Panc1 (cell line): ENCODE data around the gene HERC5. TPM values are rescaled to one million over a fixed set of nuclear protein-coding genes. Genes with fewer than 3 reads are reported as not detected.

Experiments used
- ATAC-seq: fragments of 200-7000 bp; cut with Tn5 transposase; 2 replicates; pipeline ENCODE4 v1.9.1; 2020; ENCODE audit warnings: mild to moderate bottlenecking, moderate library complexity
- BruUV-seq: library from RNA; stranded (reverse); fragments of 400-500 nt; replicated peaks from 2 replicates; lab custom pipeline; 2021; lab: Mats Ljungman, UMichigan
- CTCF ChIA-PET: fragments of 300-600 bp; sonication (Branson Sonifier 250); formaldehyde crosslinking; loops from one replicate; lab custom pipeline; 2022; ENCODE audit warnings: antibody characterized with exemption; lab: Charles Lee
- POLR2A ChIA-PET: fragments of 300-600 bp; sonication (Branson Sonifier 250); formaldehyde crosslinking; loops from one replicate; lab custom pipeline; 2022; ENCODE audit warnings: antibody characterized with exemption; lab: Charles Lee
- DNase-seq: peaks from one replicate; pipeline ENCODE4 v3.0.0-alpha.2; 2010; ENCODE audit warnings: low read depth, low spot score
- H3K27ac ChIP-seq: 2 replicates; pipeline ENCODE4 v1.5.1; 2011; ENCODE audit warnings: mild to moderate bottlenecking, low read length, inconsistent platforms
- H3K27me3 ChIP-seq: fragments of 200-500 bp; sonication (Bioruptor generic); 2 replicates; pipeline ENCODE4 v1.6.0; 2014; ENCODE audit warnings: low read length, inconsistent platforms; ENCODE audit not compliant: control insufficient read depth, insufficient read depth
- H3K36me3 ChIP-seq: fragments of 200-500 bp; sonication (Bioruptor generic); 2 replicates; pipeline ENCODE4 v1.5.1; 2014; ENCODE audit warnings: inconsistent platforms, mild to moderate bottlenecking, low read length, moderate library complexity; ENCODE audit not compliant: control insufficient read depth, insufficient read depth
- H3K4me1 ChIP-seq: 2 replicates; pipeline ENCODE4 v1.5.1; 2011; ENCODE audit warnings: inconsistent platforms, mild to moderate bottlenecking, low read length, moderate library complexity; ENCODE audit not compliant: control insufficient read depth, insufficient read depth
- H3K4me3 ChIP-seq, 2 experiments: 2 replicates each; pipeline ENCODE4 v1.5.1; 2011 to 2012; ENCODE audit warnings: low read depth in 2 of 2, low read length in 2 of 2, mild to moderate bottlenecking in 2 of 2, inconsistent platforms in 1 of 2, moderate library complexity in 1 of 2
- H3K9me3 ChIP-seq: fragments of 200-500 bp; sonication (Bioruptor generic); 2 replicates; pipeline ENCODE4 v1.5.1; 2014; ENCODE audit warnings: low read depth, mild to moderate bottlenecking, inconsistent platforms, low read length, moderate library complexity; ENCODE audit not compliant: control insufficient read depth, insufficient read depth
- TCF7L2 ChIP-seq: IDR thresholded peaks from 2 replicates; pipeline ENCODE4 v1.6.1; 2011; ENCODE audit warnings: mild to moderate bottlenecking, low read depth, low read length, inconsistent platforms
- in situ Hi-C: cut with HindIII; loops from 2 replicates; pipeline ENCODE4 v1.10.0; 2016; ENCODE audit warnings: low sequenced_read_pairs, low pct_unique_long_range_greater_than_20kb
- intact Hi-C: fragments of 100-400 bp; cut with micrococcal nuclease; formaldehyde crosslinking; loops from one replicate; pipeline ENCODE4 v1.10.0; 2022; ENCODE audit not compliant: unreplicated experiment
- total RNA-seq: library from RNA; stranded (reverse); gene quantifications from one replicate; pipeline ENCODE4 v1.2.1, GENCODE V29; 2021; ENCODE audit not compliant: unreplicated experiment
- TF ChIP-seq, protein P1 (sequence below), 2 experiments: IDR thresholded peaks; 2 replicates each; pipeline ENCODE4 v1.6.1; 2011 to 2012; ENCODE audit warnings: low read depth in 2 of 2, control low read depth in 1 of 2, low read length in 1 of 2, mild to moderate bottlenecking in 1 of 2, moderate library complexity in 1 of 2; ENCODE audit not compliant: insufficient read depth in 1 of 2

HERC5 gene
- total RNA-seq, 1 experiment from 2014 or later, result 6.7 TPM

DNA sequence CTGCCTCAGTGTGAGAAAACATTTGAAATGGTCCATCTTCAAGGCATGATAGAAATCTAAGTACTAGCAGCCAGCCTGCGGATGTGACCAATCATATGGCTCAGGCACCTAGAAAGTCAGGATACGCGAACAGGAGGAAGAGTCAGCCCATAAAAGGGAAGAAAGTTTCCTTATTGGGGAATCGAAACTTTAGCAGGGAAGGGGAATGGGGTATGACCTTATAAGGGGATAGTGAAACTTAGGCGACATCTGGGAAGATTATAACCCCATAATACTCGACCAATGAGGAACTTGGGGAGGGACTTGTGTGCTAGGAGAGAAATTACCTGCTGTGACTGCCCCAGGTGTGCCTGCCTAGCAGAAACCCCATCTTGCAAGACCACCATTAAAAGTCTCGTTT, 92.9 kb downstream of the HERC5 start:
- Histone ChIP-seq H3K36me3 (no peaks in the 10 kb centered on the region), H3K4me3 (no peak overlapping the region), H3K27ac (no peak overlapping the region), H3K9me3 (no peaks in the 10 kb centered on the region), H3K27me3 (no peaks in the 10 kb centered on the region), H3K4me1 (no peaks in the 10 kb centered on the region)
- ChIA-PET CTCF (no interaction called here), POLR2A (no interaction called here)
- DNase-seq (no peak), ATAC-seq (no peak)
- no TSS peak for BruUV-seq
- TF ChIP-seq, protein P1, sequence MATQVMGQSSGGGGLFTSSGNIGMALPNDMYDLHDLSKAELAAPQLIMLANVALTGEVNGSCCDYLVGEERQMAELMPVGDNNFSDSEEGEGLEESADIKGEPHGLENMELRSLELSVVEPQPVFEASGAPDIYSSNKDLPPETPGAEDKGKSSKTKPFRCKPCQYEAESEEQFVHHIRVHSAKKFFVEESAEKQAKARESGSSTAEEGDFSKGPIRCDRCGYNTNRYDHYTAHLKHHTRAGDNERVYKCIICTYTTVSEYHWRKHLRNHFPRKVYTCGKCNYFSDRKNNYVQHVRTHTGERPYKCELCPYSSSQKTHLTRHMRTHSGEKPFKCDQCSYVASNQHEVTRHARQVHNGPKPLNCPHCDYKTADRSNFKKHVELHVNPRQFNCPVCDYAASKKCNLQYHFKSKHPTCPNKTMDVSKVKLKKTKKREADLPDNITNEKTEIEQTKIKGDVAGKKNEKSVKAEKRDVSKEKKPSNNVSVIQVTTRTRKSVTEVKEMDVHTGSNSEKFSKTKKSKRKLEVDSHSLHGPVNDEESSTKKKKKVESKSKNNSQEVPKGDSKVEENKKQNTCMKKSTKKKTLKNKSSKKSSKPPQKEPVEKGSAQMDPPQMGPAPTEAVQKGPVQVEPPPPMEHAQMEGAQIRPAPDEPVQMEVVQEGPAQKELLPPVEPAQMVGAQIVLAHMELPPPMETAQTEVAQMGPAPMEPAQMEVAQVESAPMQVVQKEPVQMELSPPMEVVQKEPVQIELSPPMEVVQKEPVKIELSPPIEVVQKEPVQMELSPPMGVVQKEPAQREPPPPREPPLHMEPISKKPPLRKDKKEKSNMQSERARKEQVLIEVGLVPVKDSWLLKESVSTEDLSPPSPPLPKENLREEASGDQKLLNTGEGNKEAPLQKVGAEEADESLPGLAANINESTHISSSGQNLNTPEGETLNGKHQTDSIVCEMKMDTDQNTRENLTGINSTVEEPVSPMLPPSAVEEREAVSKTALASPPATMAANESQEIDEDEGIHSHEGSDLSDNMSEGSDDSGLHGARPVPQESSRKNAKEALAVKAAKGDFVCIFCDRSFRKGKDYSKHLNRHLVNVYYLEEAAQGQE (IDR thresholded peaks at IDR 0.05; ENCODE audit: insufficient read depth in 1 of 2, low read depth in 2 of 2, low read length in 1 of 2), result no peak
- no peak for TF ChIP-seq TCF7L2
- intact Hi-C loops (no loop called here), in situ Hi-C loops (no loop called here)

Other genes starting within 250 kb of the HERC5 start
- gene PPM1K, start 172.6 kb upstream of the HERC5 start, total RNA-seq, result 2.1 TPM
- 1.2 TPM for gene HERC6, start 78.3 kb upstream of the HERC5 start, total RNA-seq
- gene PYURF, start 66.7 kb downstream of the HERC5 start, total RNA-seq, result 37.6 TPM
- gene HERC3, start 135.4 kb downstream of the HERC5 start, total RNA-seq, result 1.1 TPM
- gene NAP1L5, start 240.7 kb downstream of the HERC5 start, total RNA-seq, result 0.67 TPM